Heart left ventricle (tissue), 13 donors: Measurements from ENCODE around the gene HMCN2.

Experiments used
- CTCF ChIP-seq, 12 donors: fragments of 200-600 bp; sonication (generic) in 4 of 12; IDR thresholded peaks; one replicate each; pipeline versions ENCODE4 v1.5.0 to v1.8.0; 2018 to 2022; ENCODE audit warnings: antibody characterized with exemption in 12 of 12, mild to moderate bottlenecking in 5 of 12
- POLR2A ChIP-seq, 2 donors: fragments of 450-650 bp; IDR thresholded peaks; one replicate each; pipeline ENCODE4 v1.6.1; 2017; ENCODE audit warnings: antibody characterized with exemption in 2 of 2, mild to moderate bottlenecking in 2 of 2, moderate library complexity in 2 of 2
- donor health status: ischemic (EF 13 %, LVEDD 7.1; RV severe dilation, severe dysfunction).
- donor health status: DM: no; HTN: yes; CAD: no.
- donor health status: DM: no; HTN: no; CAD: no.
- donor health status: ischemic (EF 25% LVEDD 6.9; RV normal size, moderate dysfunction).
- donor health status: ischemic (EF 25% LVEDD 5.7; RV mildly dilated, moderate dysfunction).
- donor health status: ischemic (EF 35%, LVEDD 5.7; RV mildly dilated, moderate dysfunction).
- donor health status: nonischemic (EF 11% LVEDD 7.7; RV severe dilation, severe dysfunction).
- donor health status: DM: yes; HTN: yes; CAD: no.
- donor health status: PGD.
- donor health status: ischemic (EF 29% LVEDD 5.4; RV normal size, mild dysfunction).
- donor health status: nonischemic (EF 23%, LVEDD 6.1; RV moderate dilation, normal function).

GRCh38 chr9:130445268-130445983 is 179.9 kb downstream of the HMCN2 start:
- TF ChIP-seq CTCF (IDR thresholded peaks at IDR 0.05) (peak in 8 of 12 donors; percentile 12 to 46 (median 18)), POLR2A (IDR thresholded peaks at IDR 0.05) (peak in 1 of 2 donors; percentile 32)
